ENCODE measurements around the gene DOP1A.

Gene DOP1A

DNA sequence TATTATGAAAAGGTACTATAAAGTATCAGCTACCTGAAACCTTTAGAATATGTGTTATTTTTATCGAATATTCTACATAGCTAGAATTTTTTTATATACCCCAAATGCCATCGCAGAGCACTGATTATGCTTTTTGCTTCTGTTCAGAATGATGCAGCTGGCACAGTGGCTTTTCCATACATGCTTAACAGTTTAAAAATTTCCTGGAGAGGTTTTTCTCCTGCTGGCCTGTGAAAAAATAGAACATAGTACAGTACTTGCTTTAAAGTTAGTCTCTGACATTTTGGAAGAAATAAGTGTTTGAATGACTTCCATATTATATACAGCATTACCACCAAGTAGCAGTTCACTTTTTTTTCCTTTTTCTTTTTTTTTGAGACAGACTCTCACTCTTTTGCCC lies 5.3 kb downstream of the DOP1A start:
- DNase-seq (ENCODE audit: insufficient read length, low spot score) (no peak), FAIRE-seq (no peak)

DNA sequence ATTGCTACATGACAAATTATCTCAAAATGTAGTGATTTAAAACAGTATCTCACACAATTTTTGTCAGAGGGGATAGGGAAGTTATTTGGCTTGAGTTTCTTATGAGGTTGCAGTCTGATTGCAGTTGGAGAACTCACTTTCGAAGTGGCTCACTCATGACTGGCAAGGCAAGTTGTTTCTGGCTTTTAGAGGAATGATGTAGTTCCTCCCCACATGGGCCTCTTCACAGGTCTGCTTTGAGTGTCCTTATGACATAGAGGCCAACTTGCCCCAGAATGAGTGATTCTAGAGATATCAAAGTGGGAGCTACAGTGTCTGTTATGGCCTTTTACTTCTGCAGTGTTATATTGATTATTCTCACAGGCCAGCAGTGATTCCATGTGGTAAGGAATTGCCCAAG lies 6.1 kb downstream of the DOP1A start:
- FAIRE-seq (peak; percentile 70), DNase-seq (ENCODE audit: insufficient read length, low spot score) (no peak)

DNA sequence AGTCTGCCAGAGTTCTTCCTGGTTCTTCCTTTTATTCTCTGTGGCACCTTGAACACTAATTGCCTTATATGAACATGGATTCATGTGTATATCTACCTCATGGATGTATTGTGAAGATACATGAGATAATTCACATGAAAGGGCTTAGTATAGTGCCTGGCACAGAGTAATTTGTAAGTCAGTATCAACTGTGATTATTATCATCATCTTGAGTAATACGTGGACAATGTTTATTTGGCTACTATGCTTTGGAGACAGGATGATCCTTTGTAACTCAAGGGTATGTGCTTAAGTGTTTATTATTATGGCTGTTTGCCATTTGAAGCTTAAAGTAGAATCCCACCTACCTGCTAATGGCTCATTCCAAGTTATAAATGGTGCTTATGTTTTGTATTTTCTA lies 16.0 kb downstream of the DOP1A start:
- FAIRE-seq, result no peak
- no peak for DNase-seq (ENCODE audit: insufficient read length, low spot score)

DNA sequence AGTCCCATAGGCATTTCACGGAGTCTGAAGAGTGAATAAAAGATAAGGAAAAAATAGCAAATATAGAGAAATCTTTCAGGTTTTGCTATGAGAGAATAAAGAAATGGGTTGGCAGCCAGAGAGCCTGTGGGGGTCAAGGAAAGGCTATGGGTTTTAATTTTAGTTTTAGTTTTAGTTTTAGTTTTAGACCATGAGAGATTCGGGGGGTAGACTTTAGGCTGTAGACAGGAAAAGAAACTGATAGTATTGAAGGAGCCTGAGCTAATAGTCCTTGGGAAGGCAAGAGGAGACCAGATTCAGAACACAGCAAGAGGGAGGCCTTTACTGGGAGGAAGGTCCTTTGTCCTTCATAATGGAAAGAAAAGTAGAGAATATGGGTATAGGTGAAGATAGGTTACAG lies 19.3 kb downstream of the DOP1A start:
- peak; percentile 95 for FAIRE-seq
- peak; percentile 33 for DNase-seq (ENCODE audit: insufficient read length, low spot score)

DNA sequence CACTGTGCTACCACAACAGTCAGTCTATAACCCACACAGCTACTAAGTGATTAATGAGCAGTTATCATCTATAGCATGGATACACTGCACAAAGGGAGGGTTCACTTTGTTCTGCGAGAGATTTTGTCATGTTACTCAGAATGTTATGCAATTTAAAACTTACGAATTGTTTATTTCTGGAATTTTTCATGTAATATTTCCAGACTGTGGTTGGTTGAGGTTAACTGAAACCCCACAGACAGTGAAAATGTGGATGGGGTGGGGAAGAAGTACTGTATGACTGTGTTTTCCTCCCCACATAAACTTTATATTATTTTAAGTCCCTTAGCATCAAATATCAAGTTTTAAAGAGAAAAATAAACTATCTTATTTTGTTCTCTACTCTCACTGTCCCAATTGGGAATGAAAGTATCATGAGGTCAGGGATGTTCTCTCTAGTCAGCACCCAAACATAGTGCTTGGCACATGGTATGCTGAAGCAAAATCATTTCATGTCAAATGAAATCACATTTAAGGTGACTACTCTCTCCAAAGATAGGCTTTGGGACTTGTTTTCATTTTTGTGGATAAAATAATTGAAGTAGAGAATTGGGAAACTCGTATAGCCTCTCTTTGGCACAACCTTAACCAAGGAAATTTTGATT lies 25.4 kb downstream of the DOP1A start:
- FAIRE-seq, result peak; percentile 53
- no peak for DNase-seq (ENCODE audit: insufficient read length, low spot score)

DNA sequence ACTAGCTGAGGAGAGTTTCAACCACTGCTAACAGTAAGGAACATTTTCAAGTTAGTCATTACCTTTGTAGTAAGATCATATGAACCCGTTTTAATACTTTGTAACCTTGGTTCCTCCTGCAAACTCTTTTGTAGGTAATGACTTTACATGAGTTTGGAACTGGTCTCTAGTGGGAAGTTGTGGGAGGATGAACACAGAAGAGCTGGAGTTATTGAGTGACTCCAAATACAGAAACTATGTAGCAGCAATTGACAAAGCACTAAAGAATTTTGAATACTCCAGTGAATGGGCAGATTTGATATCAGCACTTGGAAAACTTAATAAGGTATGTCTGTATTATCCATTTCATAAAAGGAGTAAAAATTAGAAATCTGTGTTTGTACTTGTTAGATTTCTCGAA lies 29.3 kb downstream of the DOP1A start:
- DNase-seq (ENCODE audit: insufficient read length, low spot score), result no peak
- FAIRE-seq, result no peak

DNA sequence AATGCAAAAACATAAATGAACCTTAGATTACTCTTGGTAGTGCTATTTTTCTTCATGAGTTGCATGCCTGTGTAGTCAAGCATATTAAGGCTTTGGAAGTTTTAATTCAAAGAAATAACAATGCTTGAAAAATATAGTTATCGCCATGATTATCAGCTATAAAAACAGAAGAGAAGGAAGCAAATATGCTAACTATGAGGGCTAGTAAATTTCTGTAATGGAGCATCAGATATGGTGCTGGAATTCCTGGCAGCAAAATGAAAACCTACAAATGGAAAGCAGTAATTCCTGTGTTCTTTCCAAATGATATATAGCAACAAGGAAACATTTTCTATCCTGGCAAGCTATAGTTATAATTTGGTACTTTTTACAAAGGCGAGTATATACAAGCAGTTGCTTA lies 29.7 kb downstream of the DOP1A start:
- FAIRE-seq, result no peak

DNA sequence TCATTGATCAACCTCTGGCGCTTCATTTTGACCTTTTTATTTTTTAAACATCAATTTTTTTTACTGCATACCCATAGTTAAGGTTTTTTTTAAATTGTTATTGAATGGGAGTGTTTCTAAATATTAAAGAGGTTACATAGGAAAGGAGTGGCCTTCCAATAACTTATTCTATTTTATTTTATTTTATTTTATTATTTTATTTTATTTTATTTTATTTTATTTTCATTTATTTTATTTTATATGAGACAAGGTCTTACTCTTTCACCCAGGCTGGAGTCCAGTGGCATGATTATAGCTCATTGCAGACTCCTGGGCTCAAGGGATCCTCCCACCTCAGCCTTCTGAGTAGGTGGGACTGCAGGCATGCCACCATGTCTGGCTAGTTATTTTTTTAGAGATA lies 30.2 kb downstream of the DOP1A start:
- no peak for FAIRE-seq
- DNase-seq (ENCODE audit: insufficient read length, low spot score), result no peak

More for the DNA sequence above, 29.7 kb downstream of the DOP1A start:
- DNase-seq (ENCODE audit: insufficient read length, low spot score), result no peak

DNA sequence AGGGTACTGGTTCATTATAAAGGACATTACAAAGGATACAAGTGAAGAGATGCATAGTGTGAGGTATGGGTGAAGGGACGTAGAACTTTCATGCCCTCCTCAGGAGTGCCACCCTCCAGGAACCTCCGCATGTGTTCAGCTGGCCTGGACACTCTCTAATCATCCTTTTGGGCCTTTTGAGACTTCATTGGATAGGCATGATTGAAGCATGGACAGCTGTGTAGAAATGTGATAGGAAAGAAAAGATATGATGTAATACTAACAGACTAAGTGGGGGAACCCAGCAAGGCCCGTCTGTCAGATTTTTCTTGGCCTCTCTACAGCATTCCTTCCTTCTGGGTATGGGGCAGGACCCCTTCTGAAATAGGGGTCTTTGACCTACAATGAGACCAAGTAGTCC lies 31.1 kb downstream of the DOP1A start:
- DNase-seq (ENCODE audit: insufficient read length, low spot score), result no peak
- no peak for FAIRE-seq

DNA sequence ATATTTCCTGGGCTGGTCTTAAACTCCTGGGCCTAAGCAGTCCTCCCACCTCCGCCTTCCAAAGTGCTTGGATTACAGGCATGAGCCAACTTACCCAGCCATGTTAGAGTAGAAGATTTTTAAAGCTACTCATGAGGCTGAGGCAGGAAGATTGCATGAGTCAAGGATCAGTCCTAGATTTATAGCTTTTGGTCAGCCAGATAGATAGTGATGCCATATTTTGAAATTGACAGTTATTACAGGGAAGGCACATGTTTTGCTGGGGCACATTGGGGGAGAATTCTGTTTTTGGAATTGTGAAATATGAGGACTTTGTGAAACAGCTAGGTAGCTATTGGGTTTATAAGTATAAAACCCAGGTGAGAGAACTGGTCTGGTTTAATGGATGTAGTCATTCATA lies 40.9 kb downstream of the DOP1A start:
- FAIRE-seq, result no peak
- DNase-seq (ENCODE audit: insufficient read length, low spot score), result no peak

DNA sequence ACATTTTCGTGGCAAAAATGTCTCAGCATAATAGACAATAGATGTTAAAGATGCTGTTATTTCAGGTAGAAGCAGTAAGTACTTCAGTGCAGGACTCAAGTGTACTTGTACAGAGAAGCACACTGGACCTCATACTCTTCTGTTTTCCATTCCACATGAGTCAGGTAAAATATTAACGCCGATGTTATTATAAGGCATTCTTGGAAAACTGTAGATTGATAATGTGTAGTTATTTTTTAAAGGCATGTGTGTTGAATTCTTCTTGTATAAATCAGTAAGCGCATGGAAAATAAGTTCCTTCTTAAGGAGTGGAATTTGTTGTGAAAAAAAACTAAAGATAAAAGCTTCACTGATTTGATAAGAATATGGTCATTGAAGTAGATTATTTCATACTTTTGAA lies 45.8 kb downstream of the DOP1A start:
- no peak for FAIRE-seq
- DNase-seq (ENCODE audit: insufficient read length, low spot score), result no peak

DNA sequence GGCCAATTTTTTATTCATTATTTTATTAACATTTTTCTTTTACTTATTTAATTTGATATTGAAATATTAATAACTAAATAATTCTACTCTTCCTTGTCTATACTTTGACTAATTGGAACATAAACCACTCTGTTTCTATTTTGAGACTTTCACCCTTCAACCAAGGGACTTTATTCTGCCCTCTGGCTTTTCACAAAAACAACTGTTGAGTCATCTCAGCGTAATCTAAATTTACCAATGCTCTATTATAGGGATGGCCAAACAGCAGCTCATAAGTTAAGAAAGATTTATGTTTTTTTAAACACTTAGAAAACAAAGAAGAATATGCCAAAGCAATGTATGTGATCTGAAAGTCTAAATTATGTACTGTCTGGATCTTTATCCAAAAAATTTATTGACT lies 46.7 kb downstream of the DOP1A start:
- FAIRE-seq, result no peak
- DNase-seq (ENCODE audit: insufficient read length, low spot score), result no peak

DNA sequence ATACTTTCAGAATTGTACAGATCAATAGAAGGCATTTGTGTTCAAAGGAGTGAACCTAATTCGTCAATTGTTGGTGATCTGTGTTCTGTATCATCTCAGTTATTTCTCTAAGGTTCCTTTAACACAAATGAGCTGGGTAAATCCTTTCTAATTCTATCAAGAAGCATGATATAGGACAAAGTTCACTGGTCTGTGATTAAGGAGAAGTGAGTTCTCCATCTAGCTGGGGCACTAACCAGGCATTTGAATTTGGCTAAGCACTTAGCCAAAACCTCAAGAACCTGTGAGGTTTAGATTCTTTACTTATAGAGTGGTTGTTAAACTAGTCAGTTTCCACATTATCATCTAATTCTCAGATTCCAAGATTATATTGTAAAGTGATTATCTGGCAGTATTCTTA lies 50.3 kb downstream of the DOP1A start:
- FAIRE-seq, result no peak
- no peak for DNase-seq (ENCODE audit: insufficient read length, low spot score)

DNA sequence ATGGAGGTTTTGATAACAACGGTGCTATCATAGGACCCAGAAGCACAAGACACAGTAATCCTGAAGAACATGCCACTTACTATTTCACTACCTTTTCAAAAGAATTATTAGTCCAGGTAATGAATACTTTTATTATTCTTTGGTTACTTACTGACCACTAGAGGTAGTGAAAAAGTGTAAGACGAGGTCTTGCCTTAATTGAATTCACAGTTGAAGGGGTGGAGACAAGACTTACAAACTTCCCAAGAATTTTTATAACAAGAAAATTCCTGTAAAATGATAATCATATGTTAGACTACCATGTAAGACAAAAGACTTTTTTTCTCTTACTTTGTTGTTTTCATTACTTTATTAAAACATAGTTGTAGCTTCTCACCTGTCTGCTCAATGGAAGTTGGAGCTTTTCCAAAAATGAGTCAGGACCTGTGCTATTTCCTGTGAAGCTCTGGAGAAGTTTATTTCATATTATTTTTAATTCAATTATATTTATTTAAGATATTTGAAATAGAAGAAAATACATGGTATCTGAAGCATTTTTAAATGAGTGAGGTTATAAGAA lies 52.4 kb downstream of the DOP1A start:
- DNase-seq (ENCODE audit: insufficient read length, low spot score), result no peak
- FAIRE-seq, result no peak

DNA sequence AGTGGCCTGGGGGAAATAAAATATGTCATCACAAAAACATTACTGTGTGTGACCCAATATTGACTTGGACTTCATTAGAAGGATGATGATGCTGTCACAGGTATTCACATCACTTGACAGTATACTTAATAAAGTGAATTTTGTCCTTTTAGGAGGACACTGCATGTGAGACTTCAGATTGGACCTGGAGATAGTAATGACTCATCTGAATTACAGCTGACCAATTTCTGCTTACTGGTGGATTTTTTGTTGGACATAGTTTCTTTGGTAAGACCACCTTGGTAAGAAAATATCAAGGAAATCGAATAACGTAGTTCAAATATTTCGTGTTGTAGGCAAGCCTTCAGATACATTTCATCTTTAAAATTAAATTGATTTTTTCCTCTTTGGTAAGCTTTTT lies 57.1 kb downstream of the DOP1A start:
- no peak for FAIRE-seq

DNA sequence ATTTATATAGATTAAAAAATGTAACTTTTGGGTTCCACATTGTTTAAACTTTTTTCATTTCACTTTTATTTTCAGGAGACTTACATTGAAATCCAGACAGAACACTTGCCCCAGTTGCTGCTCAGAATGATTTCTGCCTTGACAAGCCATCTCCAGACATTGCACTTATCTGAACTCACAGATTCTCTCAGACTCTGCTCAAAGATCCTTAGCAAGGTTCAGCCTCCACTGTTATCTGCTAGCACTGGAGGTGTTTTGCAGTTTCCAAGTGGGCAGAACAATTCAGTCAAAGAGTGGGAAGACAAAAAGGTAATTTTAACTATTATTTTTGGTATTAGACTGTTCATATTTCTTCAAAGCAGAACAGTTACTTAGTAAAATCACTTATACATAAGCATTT lies 58.0 kb downstream of the DOP1A start:
- no peak for FAIRE-seq
- no peak for DNase-seq (ENCODE audit: insufficient read length, low spot score)

More for the DNA sequence above, 57.1 kb downstream of the DOP1A start:
- no peak for DNase-seq (ENCODE audit: insufficient read length, low spot score)

DNA sequence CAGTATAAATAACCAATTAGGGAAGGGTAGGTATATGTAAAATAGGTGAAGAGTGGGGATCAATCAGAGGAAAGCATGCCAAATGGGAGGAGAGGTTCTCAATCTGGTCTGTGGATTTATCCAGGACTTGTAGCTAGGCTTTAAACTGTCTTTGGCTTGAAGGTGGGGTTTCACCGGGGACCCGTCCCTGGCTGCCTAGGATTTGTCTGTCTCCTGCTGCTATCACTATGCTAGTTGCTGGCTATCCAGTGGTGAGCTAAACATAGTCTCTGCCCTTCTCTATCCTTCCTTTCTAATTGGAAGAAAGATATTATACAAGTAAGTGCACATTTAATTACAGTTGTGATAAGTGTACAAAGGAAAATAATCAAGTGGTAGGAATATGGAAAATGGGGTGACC lies 58.8 kb downstream of the DOP1A start:
- FAIRE-seq, result no peak

DNA sequence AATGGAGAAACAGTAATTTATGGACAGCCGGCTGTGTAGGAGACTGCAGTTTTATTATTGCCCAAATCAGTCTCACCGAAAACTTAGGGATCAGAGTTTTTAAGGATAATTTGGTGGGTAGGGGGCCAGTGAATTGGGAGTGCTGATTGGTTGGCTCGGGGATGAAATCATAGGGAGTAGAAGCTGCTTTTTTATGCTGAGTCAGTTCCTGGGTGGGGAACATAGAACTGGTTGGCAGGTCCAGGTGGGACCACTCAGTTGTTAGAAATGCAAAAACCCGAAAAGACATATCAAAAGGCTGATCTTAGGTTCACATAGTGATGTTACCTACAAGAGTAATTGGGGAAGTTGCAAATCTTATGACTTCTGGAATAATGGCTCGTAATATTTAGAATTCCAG lies 59.3 kb downstream of the DOP1A start:
- FAIRE-seq (no peak), DNase-seq (ENCODE audit: insufficient read length, low spot score) (no peak)

More for the DNA sequence above, 58.8 kb downstream of the DOP1A start:
- no peak for DNase-seq (ENCODE audit: insufficient read length, low spot score)

DNA sequence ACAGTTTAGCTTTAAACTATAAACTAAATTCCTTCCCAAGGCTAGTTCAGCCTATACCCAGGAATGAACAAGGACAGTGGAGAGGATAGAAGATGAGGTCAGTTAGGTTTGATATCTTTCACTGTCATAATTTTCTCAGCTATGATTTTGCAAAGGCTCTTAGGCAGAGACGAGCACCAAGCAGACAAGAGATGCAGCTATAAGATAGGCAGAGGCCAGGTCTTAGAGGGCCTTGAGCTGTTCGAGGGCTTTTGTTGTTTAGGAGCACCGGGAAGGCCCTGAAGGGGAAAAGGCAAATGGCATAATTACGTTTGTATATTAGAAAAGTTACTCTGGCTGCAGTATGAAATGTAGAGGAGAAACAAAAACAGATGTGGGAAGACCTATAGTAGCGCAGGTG lies 59.8 kb downstream of the DOP1A start:
- DNase-seq (ENCODE audit: insufficient read length, low spot score) (no peak), FAIRE-seq (no peak)

DNA sequence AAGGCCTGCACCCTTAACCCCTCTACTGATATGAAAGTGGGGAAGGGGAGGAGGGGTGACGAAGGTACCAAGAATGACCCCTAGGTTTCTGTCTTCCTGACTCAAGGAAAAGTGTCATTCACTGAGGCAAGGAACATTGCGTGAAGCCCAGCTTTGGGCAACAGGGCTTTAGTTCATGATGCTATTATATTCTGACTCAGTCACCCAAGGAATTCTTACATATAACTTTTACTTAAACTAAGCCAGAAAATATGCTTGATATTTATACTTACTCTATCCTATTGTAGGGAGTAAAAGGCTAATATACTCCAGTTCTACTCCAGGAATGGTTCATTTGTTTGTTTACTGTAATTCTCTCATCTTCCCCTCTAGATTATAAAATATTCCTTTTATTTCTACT lies 60.5 kb downstream of the DOP1A start:
- DNase-seq (ENCODE audit: insufficient read length, low spot score) (no peak), FAIRE-seq (no peak)

DNA sequence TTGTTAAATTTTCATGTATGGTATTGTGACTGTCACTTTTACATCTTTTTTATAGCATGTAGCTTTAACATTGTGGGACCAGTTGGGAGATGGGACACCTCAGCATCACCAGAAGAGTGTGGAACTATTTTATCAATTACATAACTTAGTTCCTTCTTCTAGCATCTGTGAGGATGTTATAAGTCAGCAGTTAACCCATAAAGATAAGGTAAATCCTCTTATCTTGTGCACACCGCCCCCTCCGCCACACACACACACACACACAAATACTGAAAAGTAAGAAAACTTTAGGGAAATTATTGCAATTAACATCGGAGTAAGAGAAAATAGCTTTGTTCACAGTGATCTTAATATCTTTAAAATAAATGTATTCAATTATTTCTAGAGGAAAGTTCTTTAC lies 64.7 kb downstream of the DOP1A start:
- DNase-seq (ENCODE audit: insufficient read length, low spot score), result no peak
- no peak for FAIRE-seq

DNA sequence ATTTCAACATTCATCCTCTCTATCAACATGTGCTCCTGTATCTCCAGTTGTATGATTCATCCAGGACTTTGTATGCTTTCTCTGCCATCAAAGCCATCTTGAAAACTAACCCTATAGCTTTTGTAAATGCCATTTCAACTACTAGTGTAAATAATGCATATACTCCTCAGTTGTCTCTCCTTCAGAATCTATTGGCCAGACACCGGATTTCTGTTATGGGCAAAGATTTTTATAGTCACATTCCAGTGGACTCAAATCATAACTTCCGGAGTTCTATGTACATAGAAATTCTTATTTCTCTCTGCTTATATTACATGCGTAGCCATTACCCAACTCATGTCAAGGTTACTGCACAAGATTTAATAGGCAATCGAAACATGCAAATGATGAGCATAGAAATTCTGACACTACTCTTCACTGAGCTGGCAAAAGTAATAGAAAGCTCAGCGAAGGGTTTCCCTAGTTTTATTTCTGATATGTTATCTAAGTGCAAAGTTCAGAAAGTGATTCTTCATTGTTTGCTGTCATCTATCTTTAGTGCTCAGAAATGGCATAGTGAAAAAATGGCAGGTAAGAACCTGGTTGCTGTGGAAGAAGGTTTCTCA lies 70.7 kb downstream of the DOP1A start:
- FAIRE-seq, result no peak
- no peak for DNase-seq (ENCODE audit: insufficient read length, low spot score)

DNA sequence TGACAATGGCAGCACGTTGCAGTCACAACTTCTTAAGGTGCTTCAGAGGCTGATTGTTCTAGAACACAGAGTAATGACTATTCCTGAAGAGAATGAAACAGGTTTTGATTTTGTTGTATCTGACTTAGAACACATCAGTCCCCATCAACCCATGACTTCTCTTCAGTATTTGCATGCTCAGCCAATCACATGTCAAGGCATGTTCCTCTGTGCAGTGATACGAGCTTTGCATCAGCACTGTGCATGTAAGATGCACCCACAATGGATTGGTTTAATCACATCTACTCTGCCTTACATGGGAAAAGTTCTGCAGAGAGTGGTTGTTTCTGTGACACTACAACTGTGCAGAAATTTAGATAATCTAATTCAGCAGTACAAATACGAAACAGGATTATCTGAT lies 71.3 kb downstream of the DOP1A start:
- DNase-seq (ENCODE audit: insufficient read length, low spot score), result no peak
- FAIRE-seq, result no peak

All from GM19239 (cell line).